Stomach smooth muscle (tissue), 2 donors: ENCODE measurements around the gene ZNF574.
"Not testable (repeated sequence)": the region's sequence is repeated elsewhere in the genome, so short reads cannot be mapped to it uniquely, and the experiment has no call there.

Experiments
- H3K27ac ChIP-seq: one replicate; pipeline ENCODE4 v1.7.0; 2013; ENCODE audit warnings: mild to moderate bottlenecking, low read length, inconsistent platforms
- H3K27me3 ChIP-seq, 2 donors: one replicate each; pipeline ENCODE4 v1.7.0; 2013; ENCODE audit warnings: low read length in 2 of 2; ENCODE audit not compliant: insufficient read depth in 2 of 2, control insufficient read depth in 1 of 2
- H3K36me3 ChIP-seq, 2 donors: one replicate each; pipeline ENCODE4 v1.7.0; 2013; ENCODE audit warnings: low read length in 2 of 2; ENCODE audit not compliant: control insufficient read depth in 2 of 2, insufficient read depth in 2 of 2
- H3K4me1 ChIP-seq: one replicate; pipeline ENCODE4 v1.7.0; 2013; ENCODE audit warnings: low read length; ENCODE audit not compliant: control insufficient read depth, insufficient read depth
- H3K4me3 ChIP-seq, 2 donors: one replicate each; pipeline ENCODE4 v1.7.0; 2013; ENCODE audit warnings: low read length in 2 of 2
- H3K9ac ChIP-seq, 2 donors: one replicate each; pipeline ENCODE4 v1.7.0; 2013; ENCODE audit warnings: low read length in 2 of 2, mild to moderate bottlenecking in 1 of 2
- H3K9me3 ChIP-seq, 2 donors: one replicate each; pipeline ENCODE4 v1.7.0; 2013; ENCODE audit warnings: low read length in 2 of 2; ENCODE audit not compliant: control insufficient read depth in 2 of 2
- donor health status: healthy.
- donor health status: Pancreatic carcinoma.

Gene ZNF574

GRCh38 chr19:42040491-42040890, 35.5 kb upstream of the ZNF574 start:
- not testable (repeated sequence) for H3K4me1 ChIP-seq, H3K9ac ChIP-seq, H3K9me3 ChIP-seq, H3K4me3 ChIP-seq, H3K27me3 ChIP-seq, H3K27ac ChIP-seq
- peaks cover 22 to 33% of the 10 kb centered on the region in 2 donors for H3K36me3 ChIP-seq

- Histone ChIP-seq H3K27ac (no peak overlapping the region), H3K4me1 (no peaks in the 10 kb centered on the region), H3K9ac (no peak overlapping the region), H3K9me3 (no peaks in the 10 kb centered on the region), H3K36me3 (peaks cover 27 to 38% of the 10 kb centered on the region in 2 donors), H3K4me3 (no peak overlapping the region), H3K27me3 (no peaks in the 10 kb centered on the region)
Measured at GRCh38 chr19:42042455-42043170, 33.4 kb upstream of the ZNF574 start.

GRCh38 chr19:42045575-42045974, 30.4 kb upstream of the ZNF574 start:
- peaks cover 24 to 27% of the 10 kb centered on the region in 2 donors for H3K36me3 ChIP-seq
- no peaks in the 10 kb centered on the region for H3K4me1 ChIP-seq
- H3K9me3 ChIP-seq = no peaks in the 10 kb centered on the region
- H3K27me3 ChIP-seq = no peaks in the 10 kb centered on the region
- H3K4me3 ChIP-seq = no peak overlapping the region
- H3K9ac ChIP-seq = no peak overlapping the region
- no peak overlapping the region for H3K27ac ChIP-seq

- no peak overlapping the region for H3K27ac ChIP-seq
- no peaks in the 10 kb centered on the region for H3K9me3 ChIP-seq
- H3K4me1 ChIP-seq = no peaks in the 10 kb centered on the region
- H3K4me3 ChIP-seq = no peak overlapping the region
- H3K27me3 ChIP-seq = no peaks in the 10 kb centered on the region
- peaks cover 23 to 29% of the 10 kb centered on the region in 2 donors for H3K36me3 ChIP-seq
- no peak overlapping the region for H3K9ac ChIP-seq
Measured at GRCh38 chr19:42048992-42049391, 27.0 kb upstream of the ZNF574 start.

- Histone ChIP-seq H3K36me3 (peaks cover 25 to 30% of the 10 kb centered on the region in 2 donors), H3K4me1 (no peaks in the 10 kb centered on the region), H3K27me3 (no peaks in the 10 kb centered on the region), H3K9ac (no peak overlapping the region), H3K9me3 (no peaks in the 10 kb centered on the region), H3K4me3 (no peak overlapping the region), H3K27ac (no peak overlapping the region)
Measured at GRCh38 chr19:42051166-42052115, 24.5 kb upstream of the ZNF574 start.

GRCh38 chr19:42052241-42052863, 23.6 kb upstream of the ZNF574 start:
- no peak overlapping the region for H3K9ac ChIP-seq
- no peak overlapping the region for H3K27ac ChIP-seq
- no peaks in the 10 kb centered on the region for H3K27me3 ChIP-seq
- no peak overlapping the region for H3K4me3 ChIP-seq
- no peaks in the 10 kb centered on the region for H3K4me1 ChIP-seq
- peaks cover 29 to 37% of the 10 kb centered on the region in 2 donors for H3K36me3 ChIP-seq
- no peaks in the 10 kb centered on the region for H3K9me3 ChIP-seq

- Histone ChIP-seq H3K36me3 (peaks cover 29 to 41% of the 10 kb centered on the region in 2 donors), H3K9ac (no peak overlapping the region), H3K4me1 (no peaks in the 10 kb centered on the region), H3K27me3 (no peaks in the 10 kb centered on the region), H3K27ac (no peak overlapping the region), H3K4me3 (no peak overlapping the region), H3K9me3 (no peaks in the 10 kb centered on the region)
Measured at GRCh38 chr19:42053037-42053935, 22.7 kb upstream of the ZNF574 start.

GRCh38 chr19:42054205-42054604, 21.8 kb upstream of the ZNF574 start:
- no peak overlapping the region for H3K27ac ChIP-seq
- no peaks in the 10 kb centered on the region for H3K9me3 ChIP-seq
- peaks cover 33 to 46% of the 10 kb centered on the region in 2 donors for H3K36me3 ChIP-seq
- no peaks in the 10 kb centered on the region for H3K27me3 ChIP-seq
- no peak overlapping the region for H3K4me3 ChIP-seq
- H3K9ac ChIP-seq = no peak overlapping the region
- H3K4me1 ChIP-seq = no peaks in the 10 kb centered on the region

GRCh38 chr19:42057846-42058245, 18.1 kb upstream of the ZNF574 start:
- Histone ChIP-seq H3K4me1 (no peaks in the 10 kb centered on the region), H3K9ac (no peak overlapping the region), H3K27ac (no peak overlapping the region), H3K4me3 (no peak overlapping the region), H3K27me3 (no peaks in the 10 kb centered on the region), H3K9me3 (no peaks in the 10 kb centered on the region), H3K36me3 (peaks cover 49 to 57% of the 10 kb centered on the region in 2 donors)

- no peak overlapping the region for H3K4me3 ChIP-seq
- H3K27me3 ChIP-seq = no peaks in the 10 kb centered on the region
- no peak overlapping the region for H3K9ac ChIP-seq
- peaks cover 39 to 53% of the 10 kb centered on the region in 2 donors for H3K36me3 ChIP-seq
- H3K4me1 ChIP-seq = no peaks in the 10 kb centered on the region
- no peaks in the 10 kb centered on the region for H3K9me3 ChIP-seq
- H3K27ac ChIP-seq = no peak overlapping the region
Measured at GRCh38 chr19:42059196-42059595, 16.8 kb upstream of the ZNF574 start.
